ENCODE results near the gene KRTAP12-2. TPM values are rescaled to one million over a fixed set of nuclear protein-coding genes. Genes with fewer than 3 reads are reported as not detected.

Gene KRTAP12-2
- total RNA-seq, 2 donors from 2014 or later, result not detected

- ATAC-seq (ENCODE audit: insufficient number of reproducible peaks, low FRiP score, low read depth), result no peak
- no peak overlapping the region for H3K27ac ChIP-seq
Observed at GRCh38 chr21:44618909-44619308, 47.8 kb downstream of the KRTAP12-2 start.

GRCh38 chr21:44618504-44618903, 48.2 kb downstream of the KRTAP12-2 start:
- Histone ChIP-seq H3K4me3 (no peak overlapping the region), H3K27me3 (replicated peaks; ENCODE audit: insufficient read depth) (no peaks in the 10 kb centered on the region), H3K9me3 (peaks cover 2% of the 10 kb centered on the region), H3K4me1 (ENCODE audit: control insufficient read depth in 1 of 2, low read depth in 2 of 2) (no peaks in the 10 kb centered on the region), H3K27ac (no peak overlapping the region), H3K36me3 (no peaks in the 10 kb centered on the region)
- no peak for DNase-seq (ENCODE audit: low spot score)
- TF ChIP-seq, protein P1, sequence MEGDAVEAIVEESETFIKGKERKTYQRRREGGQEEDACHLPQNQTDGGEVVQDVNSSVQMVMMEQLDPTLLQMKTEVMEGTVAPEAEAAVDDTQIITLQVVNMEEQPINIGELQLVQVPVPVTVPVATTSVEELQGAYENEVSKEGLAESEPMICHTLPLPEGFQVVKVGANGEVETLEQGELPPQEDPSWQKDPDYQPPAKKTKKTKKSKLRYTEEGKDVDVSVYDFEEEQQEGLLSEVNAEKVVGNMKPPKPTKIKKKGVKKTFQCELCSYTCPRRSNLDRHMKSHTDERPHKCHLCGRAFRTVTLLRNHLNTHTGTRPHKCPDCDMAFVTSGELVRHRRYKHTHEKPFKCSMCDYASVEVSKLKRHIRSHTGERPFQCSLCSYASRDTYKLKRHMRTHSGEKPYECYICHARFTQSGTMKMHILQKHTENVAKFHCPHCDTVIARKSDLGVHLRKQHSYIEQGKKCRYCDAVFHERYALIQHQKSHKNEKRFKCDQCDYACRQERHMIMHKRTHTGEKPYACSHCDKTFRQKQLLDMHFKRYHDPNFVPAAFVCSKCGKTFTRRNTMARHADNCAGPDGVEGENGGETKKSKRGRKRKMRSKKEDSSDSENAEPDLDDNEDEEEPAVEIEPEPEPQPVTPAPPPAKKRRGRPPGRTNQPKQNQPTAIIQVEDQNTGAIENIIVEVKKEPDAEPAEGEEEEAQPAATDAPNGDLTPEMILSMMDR (IDR thresholded peaks at IDR 0.05), result no peak
- ATAC-seq (ENCODE audit: insufficient number of reproducible peaks, low FRiP score, low read depth), result no peak

More at GRCh38 chr21:44618909-44619308, 47.8 kb downstream of the KRTAP12-2 start:
- no peak for DNase-seq (ENCODE audit: low spot score)
- TF ChIP-seq, protein P1 (IDR thresholded peaks at IDR 0.05), result no peak
- Histone ChIP-seq H3K9me3 (peaks cover 3% of the 10 kb centered on the region), H3K4me3 (no peak overlapping the region), H3K4me1 (ENCODE audit: control insufficient read depth in 1 of 2, low read depth in 2 of 2) (no peaks in the 10 kb centered on the region), H3K27me3 (replicated peaks; ENCODE audit: insufficient read depth) (no peaks in the 10 kb centered on the region), H3K36me3 (no peaks in the 10 kb centered on the region)

DNA sequence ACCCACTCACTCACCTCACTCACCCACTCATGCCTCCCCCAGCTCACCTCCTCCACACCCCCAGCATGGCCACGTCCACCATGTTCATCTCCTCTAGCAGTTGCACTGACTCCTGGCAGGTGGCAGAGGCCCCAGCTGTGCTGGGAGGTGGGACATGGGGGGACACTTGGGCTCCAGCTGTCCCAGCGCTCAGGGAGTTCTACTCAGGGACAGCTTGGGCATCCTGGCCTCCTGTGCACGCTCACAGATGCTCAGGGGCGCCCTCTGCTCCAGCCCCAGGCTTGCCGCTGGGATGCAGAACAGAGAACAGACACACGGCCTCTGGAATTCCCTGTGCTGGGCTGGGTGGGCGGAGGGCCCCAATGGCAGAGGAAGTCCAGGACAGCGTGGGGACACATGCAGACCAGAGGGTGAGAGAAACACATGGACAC, 49.6 kb downstream of the KRTAP12-2 start:
- no peaks in the 10 kb centered on the region for H3K36me3 ChIP-seq
- DNase-seq (ENCODE audit: low spot score) (no peak), ATAC-seq (ENCODE audit: insufficient number of reproducible peaks, low FRiP score, low read depth) (no peak)
- no peaks in the 10 kb centered on the region for H3K9me3 ChIP-seq
- no peak overlapping the region for H3K4me3 ChIP-seq
- TF ChIP-seq, protein P1 (IDR thresholded peaks at IDR 0.05), result no peak
- no peak overlapping the region for H3K27ac ChIP-seq
- H3K27me3 ChIP-seq (replicated peaks; ENCODE audit: insufficient read depth), result no peaks in the 10 kb centered on the region
- no peaks in the 10 kb centered on the region for H3K4me1 ChIP-seq (ENCODE audit: control insufficient read depth in 1 of 2, low read depth in 2 of 2)

- no peak overlapping the region for H3K4me3 ChIP-seq
- H3K36me3 ChIP-seq, result no peaks in the 10 kb centered on the region
- no peaks in the 10 kb centered on the region for H3K27me3 ChIP-seq (replicated peaks; ENCODE audit: insufficient read depth)
- ATAC-seq (ENCODE audit: insufficient number of reproducible peaks, low FRiP score, low read depth) (no peak), DNase-seq (ENCODE audit: low spot score) (no peak)
- no peaks in the 10 kb centered on the region for H3K9me3 ChIP-seq
- TF ChIP-seq, protein P1 (IDR thresholded peaks at IDR 0.05), result no peak
- H3K4me1 ChIP-seq (ENCODE audit: control insufficient read depth in 1 of 2, low read depth in 2 of 2), result no peaks in the 10 kb centered on the region
- no peak overlapping the region for H3K27ac ChIP-seq
Observed at GRCh38 chr21:44616591-44616926, 50.2 kb downstream of the KRTAP12-2 start.

Other genes starting within 250 kb of the KRTAP12-2 start
- gene LRRC3, start 211.4 kb downstream of the KRTAP12-2 start, total RNA-seq, result 1 to 10 TPM; 6.5 to 8.3 TPM
- gene KRTAP10-1, start 126.7 kb downstream of the KRTAP12-2 start, total RNA-seq, result not detected
- not detected for gene KRTAP10-2, start 115.4 kb downstream of the KRTAP12-2 start, total RNA-seq
- gene KRTAP10-3, start 108.1 kb downstream of the KRTAP12-2 start, total RNA-seq, result not detected
- not detected for gene KRTAP10-4, start 93.2 kb downstream of the KRTAP12-2 start, total RNA-seq
- gene KRTAP10-5, start 86.3 kb downstream of the KRTAP12-2 start, total RNA-seq, result not detected
- not detected for gene KRTAP10-6, start 74.4 kb downstream of the KRTAP12-2 start, total RNA-seq
- not detected for gene KRTAP10-7, start 66.3 kb downstream of the KRTAP12-2 start, total RNA-seq
- not detected for gene KRTAP10-8, start 54.8 kb downstream of the KRTAP12-2 start, total RNA-seq
- gene KRTAP10-9, start 39.8 kb downstream of the KRTAP12-2 start, total RNA-seq, result not detected
- gene KRTAP10-10, start 29.6 kb downstream of the KRTAP12-2 start, total RNA-seq, result not detected
- gene KRTAP10-11, start 20.5 kb downstream of the KRTAP12-2 start, total RNA-seq, result not detected
- not detected for gene KRTAP12-4, start 12.3 kb downstream of the KRTAP12-2 start, total RNA-seq
- not detected for gene KRTAP12-3, start 9.0 kb downstream of the KRTAP12-2 start, total RNA-seq
- gene KRTAP12-1, start 15.2 kb upstream of the KRTAP12-2 start, total RNA-seq, result not detected
- gene KRTAP10-12, start 30.2 kb upstream of the KRTAP12-2 start, total RNA-seq, result not detected
- gene TSPEAR, start 44.6 kb upstream of the KRTAP12-2 start, total RNA-seq, result not detected
- gene UBE2G2, start 134.9 kb upstream of the KRTAP12-2 start, total RNA-seq, result 100 to 1,000 TPM in 1 of 2 donors, 10 to 100 TPM in 1; 67.7 to 138 TPM
- 10 to 100 TPM; 66.5 to 66.9 TPM for gene SUMO3, start 151.1 kb upstream of the KRTAP12-2 start, total RNA-seq
- gene PTTG1IP, start 206.8 kb upstream of the KRTAP12-2 start, total RNA-seq, result 100 to 1,000 TPM; 301 to 351 TPM